ENCODE measurements around the gene PPP1R1B. TPM values are rescaled to one million over a fixed set of nuclear protein-coding genes. Genes with fewer than 3 reads are reported as not detected.

The PPP1R1B gene
- total RNA-seq, 1 experiment from 2014 or later: not detected

- H3K9me3 Mint-ChIP-seq (ENCODE audit: unreplicated experiment): no peaks in the 10 kb centered on the region
- no TSS peak for BruUV-seq (replicated peaks)
- CTCF ChIA-PET: interaction anchor here (1.0 kb wide), 1 partner anchor 14 kb away, joined by 4 read pairs; no protein-coding TSS in a partner anchor
Observed at GRCh38 chr17:39642291-39643074, 15.7 kb downstream of the PPP1R1B start.

GRCh38 chr17:39643271-39643670 lies 16.5 kb downstream of the PPP1R1B start:
- TF ChIP-seq CTCF (IDR thresholded peaks at IDR 0.05; ENCODE audit: insufficient read depth in 1 of 2, low read depth in 1 of 2, low read length in 1 of 2, severe bottlenecking in 1 of 2, unreplicated experiment in 1 of 2): no peak
- Histone ChIP-seq H3K36me3 (ENCODE audit: control insufficient read depth, insufficient read depth, low read length) (no peaks in the 10 kb centered on the region), H3K27me3 (replicated peaks; ENCODE audit: control insufficient read depth, insufficient read depth, low read length) (no peaks in the 10 kb centered on the region), H3K9me3 (no peaks in the 10 kb centered on the region), H3K4me3 (ENCODE audit: low read depth, low read length) (no peak overlapping the region), H3K4me1 (no peaks in the 10 kb centered on the region)
- ChIA-PET POLR2A (no interaction called here), CTCF (interaction anchor here (1.0 to 1.6 kb wide), 2 partner anchors 11 to 14 kb away, joined by 4 read pairs; no protein-coding TSS in a partner anchor)
- Mint-ChIP-seq H3K36me3 (ENCODE audit: insufficient read depth, unreplicated experiment) (no peaks in the 10 kb centered on the region), H3K27ac (ENCODE audit: unreplicated experiment) (no peak overlapping the region), H3K4me3 (ENCODE audit: unreplicated experiment) (no peak overlapping the region), H3K4me1 (ENCODE audit: low read depth, unreplicated experiment) (peaks cover 4% of the 10 kb centered on the region), H3K9me3 (ENCODE audit: unreplicated experiment) (no peaks in the 10 kb centered on the region), H3K27me3 (ENCODE audit: insufficient read depth, unreplicated experiment) (no peaks in the 10 kb centered on the region)
- BruUV-seq (replicated peaks): no TSS peak
- intact Hi-C loops (cut with micrococcal nuclease; ENCODE audit: unreplicated experiment): no loop called here
- DNase-seq: no peak

More at GRCh38 chr17:39642291-39643074, 15.7 kb downstream of the PPP1R1B start:
- Histone ChIP-seq H3K4me1 (no peaks in the 10 kb centered on the region), H3K4me3 (ENCODE audit: low read depth, low read length) (no peak overlapping the region), H3K27me3 (replicated peaks; ENCODE audit: control insufficient read depth, insufficient read depth, low read length) (no peaks in the 10 kb centered on the region), H3K9me3 (no peaks in the 10 kb centered on the region), H3K36me3 (ENCODE audit: control insufficient read depth, insufficient read depth, low read length) (no peaks in the 10 kb centered on the region)
- Mint-ChIP-seq H3K27me3 (ENCODE audit: insufficient read depth, unreplicated experiment) (no peaks in the 10 kb centered on the region), H3K27ac (ENCODE audit: unreplicated experiment) (no peak overlapping the region), H3K36me3 (ENCODE audit: insufficient read depth, unreplicated experiment) (no peaks in the 10 kb centered on the region), H3K4me1 (ENCODE audit: low read depth, unreplicated experiment) (peaks cover 11% of the 10 kb centered on the region), H3K4me3 (ENCODE audit: unreplicated experiment) (no peak overlapping the region)
- no peak for DNase-seq
- POLR2A ChIA-PET: no interaction called here
- intact Hi-C loops (cut with micrococcal nuclease; ENCODE audit: unreplicated experiment): no loop called here
- TF ChIP-seq CTCF (IDR thresholded peaks at IDR 0.05; ENCODE audit: insufficient read depth in 1 of 2, low read depth in 1 of 2, low read length in 1 of 2, severe bottlenecking in 1 of 2, unreplicated experiment in 1 of 2): no peak

GRCh38 chr17:39647256-39647655 lies 20.5 kb downstream of the PPP1R1B start:
- peaks cover 1% of the 10 kb centered on the region for H3K36me3 Mint-ChIP-seq (ENCODE audit: insufficient read depth, unreplicated experiment)
- no peaks in the 10 kb centered on the region for H3K27me3 Mint-ChIP-seq (ENCODE audit: insufficient read depth, unreplicated experiment)
- H3K27me3 ChIP-seq (replicated peaks; ENCODE audit: control insufficient read depth, insufficient read depth, low read length): no peaks in the 10 kb centered on the region
- no peaks in the 10 kb centered on the region for H3K36me3 ChIP-seq (ENCODE audit: control insufficient read depth, insufficient read depth, low read length)
- ChIA-PET POLR2A (no interaction called here), CTCF (interaction anchor here (1.5 to 2.0 kb wide), 2 partner anchors 24 to 25 kb away, joined by 5 read pairs; no protein-coding TSS in a partner anchor)
- no peak overlapping the region for H3K4me3 Mint-ChIP-seq (ENCODE audit: unreplicated experiment)
- no peaks in the 10 kb centered on the region for H3K9me3 Mint-ChIP-seq (ENCODE audit: unreplicated experiment)
- intact Hi-C loops (cut with micrococcal nuclease; ENCODE audit: unreplicated experiment): no loop called here
- peaks cover 4% of the 10 kb centered on the region; the same call in 1 of the 2 replicates for H3K4me1 ChIP-seq
- DNase-seq: no peak
- H3K9me3 ChIP-seq: no peaks in the 10 kb centered on the region
- H3K4me3 ChIP-seq (ENCODE audit: low read depth, low read length): no peak overlapping the region
- TF ChIP-seq CTCF (IDR thresholded peaks at IDR 0.05; ENCODE audit: insufficient read depth in 1 of 2, low read depth in 1 of 2, low read length in 1 of 2, severe bottlenecking in 1 of 2, unreplicated experiment in 1 of 2): no peak
- BruUV-seq (replicated peaks): no TSS peak
- peaks cover 7% of the 10 kb centered on the region for H3K4me1 Mint-ChIP-seq (ENCODE audit: low read depth, unreplicated experiment)
- H3K27ac Mint-ChIP-seq (ENCODE audit: unreplicated experiment): no peak overlapping the region
